HCT116 (cell line): ENCODE results near the gene UBASH3B.

ENCODE experiments used
- CTCF ChIP-seq, 3 experiments: fragments of 200-600 bp in 1 of 3; sonication (generic) in 1 of 3; IDR thresholded peaks in 2 of 3; conservative IDR thresholded peaks in 1 of 3; 2 replicates each; pipeline ENCODE4 v1.5.1; 2012 to 2017; ENCODE audit warnings: low read depth in 2 of 3, low read length in 2 of 3, antibody characterized with exemption in 1 of 3, borderline replicate concordance in 1 of 3, control low read depth in 1 of 3, mild to moderate bottlenecking in 1 of 3, mixed read lengths in 1 of 3, mixed run types in 1 of 3, moderate library complexity in 1 of 3; ENCODE audit not compliant: insufficient read depth in 1 of 3
- EGR1 ChIP-seq: IDR thresholded peaks from 2 replicates; pipeline ENCODE4 v1.6.1; 2012; ENCODE audit warnings: low read depth
- EZH2 ChIP-seq: fragments of 200-600 bp; sonication (generic); IDR thresholded peaks from 2 replicates; pipeline ENCODE4 v1.6.1; 2017; ENCODE audit warnings: antibody characterized with exemption, mixed run types
- REST ChIP-seq: IDR thresholded peaks from 2 replicates; pipeline ENCODE4 v1.6.1; 2012; ENCODE audit warnings: low read depth

GRCh38 chr11:122785031-122785541, 129.6 kb downstream of the UBASH3B start:
- no peak for TF ChIP-seq CTCF (IDR thresholded peaks at IDR 0.05 in 2 of 3, conservative IDR thresholded peaks at IDR 0.05 in 1 of 3; ENCODE audit: borderline replicate concordance in 1 of 3, insufficient read depth in 1 of 3, low read depth in 2 of 3, low read length in 2 of 3)
- TF ChIP-seq REST: no peak
- TF ChIP-seq EZH2: no peak
- no peak for TF ChIP-seq EGR1
